ENCODE results near the gene CACNA2D3. TPM values are rescaled to one million over a fixed set of nuclear protein-coding genes. Genes with fewer than 3 reads are reported as not detected.
"Not testable (repeated sequence)": the region's sequence is repeated elsewhere in the genome, so short reads cannot be mapped to it uniquely, and the experiment has no call there.

The CACNA2D3 gene
- total and polyA plus RNA-seq, 7 donors: 2.7 to 13.5 (median 9.0) TPM

DNA sequence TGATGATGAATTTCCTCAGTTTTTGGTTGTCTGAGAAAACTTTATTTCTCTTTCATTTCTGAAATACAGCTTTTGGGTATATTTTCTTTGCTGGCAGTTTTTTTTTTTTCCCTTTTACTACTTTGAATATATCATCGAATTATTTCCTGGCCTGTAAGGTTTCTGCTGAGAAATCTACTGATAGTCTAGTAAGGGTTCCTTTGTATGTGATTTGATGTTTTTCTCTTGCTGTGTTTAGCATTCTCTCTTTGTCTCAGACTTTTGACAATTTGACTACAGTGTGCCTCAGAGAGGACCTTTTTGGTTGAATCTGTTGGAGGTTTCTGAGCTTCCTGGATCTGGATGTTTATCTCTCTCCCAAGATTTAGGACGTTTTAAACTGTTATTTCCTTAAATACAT lies 336.0 kb downstream of the CACNA2D3 start:
- intact Hi-C loops (cut with DNase I): no loop called here
- 72 to 78% (median 72%) methylated on average over 2 of the region's 2 CpGs for WGBS, 3 donors
- Histone ChIP-seq H3K27me3 (ENCODE audit: insufficient read depth in 3 of 3, low read length in 2 of 3) (no peaks in the 10 kb centered on the region), H3K4me1 (no peaks in the 10 kb centered on the region), H3K36me3 (ENCODE audit: insufficient read depth in 1 of 2, low read depth in 1 of 2) (no peaks in the 10 kb centered on the region), H3K9me3 (peaks cover 21% of the 10 kb centered on the region), H3K4me3 (no peak overlapping the region), H3K27ac (no peak overlapping the region)
- DNase-seq: no peak
- no peak for ATAC-seq
- TF ChIP-seq, protein P1, sequence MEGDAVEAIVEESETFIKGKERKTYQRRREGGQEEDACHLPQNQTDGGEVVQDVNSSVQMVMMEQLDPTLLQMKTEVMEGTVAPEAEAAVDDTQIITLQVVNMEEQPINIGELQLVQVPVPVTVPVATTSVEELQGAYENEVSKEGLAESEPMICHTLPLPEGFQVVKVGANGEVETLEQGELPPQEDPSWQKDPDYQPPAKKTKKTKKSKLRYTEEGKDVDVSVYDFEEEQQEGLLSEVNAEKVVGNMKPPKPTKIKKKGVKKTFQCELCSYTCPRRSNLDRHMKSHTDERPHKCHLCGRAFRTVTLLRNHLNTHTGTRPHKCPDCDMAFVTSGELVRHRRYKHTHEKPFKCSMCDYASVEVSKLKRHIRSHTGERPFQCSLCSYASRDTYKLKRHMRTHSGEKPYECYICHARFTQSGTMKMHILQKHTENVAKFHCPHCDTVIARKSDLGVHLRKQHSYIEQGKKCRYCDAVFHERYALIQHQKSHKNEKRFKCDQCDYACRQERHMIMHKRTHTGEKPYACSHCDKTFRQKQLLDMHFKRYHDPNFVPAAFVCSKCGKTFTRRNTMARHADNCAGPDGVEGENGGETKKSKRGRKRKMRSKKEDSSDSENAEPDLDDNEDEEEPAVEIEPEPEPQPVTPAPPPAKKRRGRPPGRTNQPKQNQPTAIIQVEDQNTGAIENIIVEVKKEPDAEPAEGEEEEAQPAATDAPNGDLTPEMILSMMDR (IDR thresholded peaks at IDR 0.05): no peak

DNA sequence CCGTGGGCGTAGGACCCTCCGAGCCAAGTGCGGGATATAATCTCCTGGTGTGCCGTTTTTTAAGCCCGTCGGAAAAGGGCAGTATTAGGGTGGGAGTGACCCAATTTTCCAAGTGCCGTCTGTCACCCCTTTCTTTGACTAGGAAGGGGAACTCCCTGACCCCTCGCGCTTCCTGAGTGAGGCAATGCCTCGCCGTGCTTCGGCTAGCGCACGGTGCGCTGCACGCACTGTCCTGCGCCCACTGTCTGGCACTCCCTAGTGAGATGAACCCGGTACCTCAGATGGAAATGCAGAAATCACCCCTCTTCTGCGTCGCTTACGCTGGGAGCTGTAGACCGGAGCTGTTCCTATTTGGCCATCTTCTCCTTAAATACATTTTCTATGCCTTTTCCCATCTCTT lies 342.2 kb downstream of the CACNA2D3 start:
- DNase-seq; H3K4me3 ChIP-seq; H3K36me3 ChIP-seq (ENCODE audit: insufficient read depth in 1 of 2, low read depth in 1 of 2); H3K4me1 ChIP-seq; H3K9me3 ChIP-seq; H3K27me3 ChIP-seq (ENCODE audit: insufficient read depth in 3 of 3, low read length in 2 of 3); H3K27ac ChIP-seq; ATAC-seq; intact Hi-C loops (cut with DNase I): not testable (repeated sequence)
- WGBS, 3 donors: 96% methylated on average over 23 of the region's 23 CpGs

DNA sequence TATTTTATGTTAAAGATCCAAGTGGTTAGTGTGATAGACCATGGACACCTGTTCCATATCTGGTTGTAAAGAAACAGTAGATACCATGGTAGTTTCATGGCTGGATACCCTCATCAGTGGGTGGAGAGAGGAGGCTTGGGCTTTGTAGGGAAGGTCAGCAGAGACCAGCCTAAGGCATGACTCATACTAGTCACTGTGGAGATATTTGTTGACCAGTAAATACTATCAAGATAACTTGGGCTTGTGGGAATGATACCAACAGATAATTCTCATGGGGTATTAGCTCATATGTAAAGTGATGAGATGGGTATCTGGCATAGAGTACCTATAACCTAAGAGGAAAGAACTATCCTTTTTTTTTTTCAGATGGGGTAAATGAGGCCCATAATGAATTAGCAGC lies 354.5 kb downstream of the CACNA2D3 start:
- no peak for ATAC-seq
- Histone ChIP-seq H3K9me3 (peaks cover 6% of the 10 kb centered on the region), H3K27ac (no peak overlapping the region), H3K36me3 (ENCODE audit: insufficient read depth in 1 of 2, low read depth in 1 of 2) (no peaks in the 10 kb centered on the region), H3K27me3 (ENCODE audit: insufficient read depth in 3 of 3, low read length in 2 of 3) (no peaks in the 10 kb centered on the region), H3K4me1 (no peaks in the 10 kb centered on the region), H3K4me3 (no peak overlapping the region)
- TF ChIP-seq, protein P1 (IDR thresholded peaks at IDR 0.05): no peak
- intact Hi-C loops (cut with DNase I): no loop called here
- DNase-seq: no peak

DNA sequence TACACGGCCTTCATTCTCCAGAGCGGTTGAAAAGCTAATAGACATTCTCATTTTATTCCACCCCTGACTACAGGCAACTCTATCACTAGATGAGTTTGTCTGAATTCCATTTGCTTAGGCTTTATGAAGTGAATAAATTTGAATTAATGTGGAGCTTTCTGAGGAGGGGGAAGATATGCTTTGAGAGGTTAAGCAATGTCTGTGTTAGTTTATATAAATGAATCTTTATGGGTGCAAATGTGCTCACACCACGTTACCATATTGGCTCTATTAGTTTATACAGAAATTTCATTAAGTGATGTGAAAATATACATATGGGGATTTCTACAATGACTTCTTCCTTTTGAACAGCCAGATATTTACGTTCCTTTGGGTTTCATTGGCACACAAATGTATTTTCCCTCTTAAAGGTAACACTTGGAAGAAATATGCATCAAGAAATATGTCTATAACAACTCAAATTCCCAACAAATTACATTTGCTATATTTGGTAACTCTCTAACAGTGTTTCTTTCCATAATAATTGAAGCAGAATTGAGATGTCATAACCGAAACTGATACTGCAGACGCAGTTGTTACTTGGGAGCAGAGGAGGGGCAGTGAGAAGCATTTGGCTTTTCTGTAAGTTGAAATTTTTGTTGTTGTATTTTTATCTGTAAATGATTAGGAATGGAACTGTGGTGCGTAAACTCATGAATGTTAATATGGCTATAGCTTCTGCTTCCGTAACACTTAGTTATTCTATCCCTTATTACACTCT lies 359.4 kb downstream of the CACNA2D3 start:
- no peaks in the 10 kb centered on the region for H3K36me3 ChIP-seq (ENCODE audit: insufficient read depth in 1 of 2, low read depth in 1 of 2)
- DNase-seq (no peak), ATAC-seq (no peak)
- no peak overlapping the region for H3K4me3 ChIP-seq
- TF ChIP-seq, protein P1 (IDR thresholded peaks at IDR 0.05): no peak
- no peaks in the 10 kb centered on the region for H3K27me3 ChIP-seq (ENCODE audit: insufficient read depth in 3 of 3, low read length in 2 of 3)
- no peak overlapping the region for H3K27ac ChIP-seq
- no peaks in the 10 kb centered on the region for H3K9me3 ChIP-seq
- H3K4me1 ChIP-seq: no peaks in the 10 kb centered on the region
- WGBS, 3 donors: 69 to 72% (median 72%) methylated on average over 8 of the region's 8 CpGs
- intact Hi-C loops (cut with DNase I): no loop called here

DNA sequence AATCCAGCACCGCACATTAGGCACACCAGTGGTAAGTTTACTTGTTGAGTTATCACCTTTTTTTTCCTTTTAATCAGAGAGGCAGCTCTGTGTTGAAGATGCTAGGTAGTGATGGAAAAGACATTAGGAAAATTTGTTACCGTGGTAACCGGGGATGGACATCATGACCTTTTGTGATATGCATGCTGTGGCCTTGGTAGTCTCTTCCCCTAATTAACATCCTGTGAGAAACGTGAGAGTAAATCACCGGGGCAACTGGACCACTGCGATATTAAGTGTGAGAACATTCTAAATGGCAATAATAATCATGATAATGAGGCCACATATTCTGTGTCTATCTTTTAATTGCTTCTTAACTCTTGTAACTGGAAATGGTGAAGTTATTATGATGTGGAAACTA lies 362.0 kb downstream of the CACNA2D3 start:
- ATAC-seq (no peak), DNase-seq (no peak)
- H3K36me3 ChIP-seq (ENCODE audit: insufficient read depth in 1 of 2, low read depth in 1 of 2): no peaks in the 10 kb centered on the region

More for the DNA sequence above, 362.0 kb downstream of the CACNA2D3 start:
- Histone ChIP-seq H3K27ac (no peak overlapping the region), H3K4me1 (no peaks in the 10 kb centered on the region), H3K9me3 (no peaks in the 10 kb centered on the region), H3K27me3 (ENCODE audit: insufficient read depth in 3 of 3, low read length in 2 of 3) (no peaks in the 10 kb centered on the region), H3K4me3 (no peak overlapping the region)
- TF ChIP-seq, protein P1 (IDR thresholded peaks at IDR 0.05): no peak
- intact Hi-C loops (cut with DNase I): no loop called here
- WGBS, 3 donors: 83 to 86% (median 85%) methylated on average over 6 of the region's 6 CpGs

Data from psoas muscle (tissue), 8 donors.